ENCODE results near the gene ARPC1A. TPM values are rescaled to one million over a fixed set of nuclear protein-coding genes. Genes with fewer than 3 reads are reported as not detected.
"Not testable (repeated sequence)": the region's sequence is repeated elsewhere in the genome, so short reads cannot be mapped to it uniquely, and the experiment has no call there.

ARPC1A gene
- total RNA-seq, 2 donors from 2014 or later: 150 to 154 TPM

GRCh38 chr7:99385564-99385963, 59.9 kb downstream of the ARPC1A start:
- H3K9me3 ChIP-seq (ENCODE audit: control insufficient read depth, low read length): no peaks in the 10 kb centered on the region
- Mint-ChIP-seq H3K36me3 (ENCODE audit: low read depth) (peaks cover 41% of the 10 kb centered on the region), H3K4me1 (no peaks in the 10 kb centered on the region), H3K4me3 (no peak overlapping the region), H3K27me3 (ENCODE audit: insufficient read depth) (no peaks in the 10 kb centered on the region), H3K27ac (no peak overlapping the region), H3K9me3 (no peaks in the 10 kb centered on the region)
- H3K4me1 ChIP-seq (ENCODE audit: control insufficient read depth, insufficient read depth, low read length): no peaks in the 10 kb centered on the region
- no peak for DNase-seq
- TF ChIP-seq, protein P1, sequence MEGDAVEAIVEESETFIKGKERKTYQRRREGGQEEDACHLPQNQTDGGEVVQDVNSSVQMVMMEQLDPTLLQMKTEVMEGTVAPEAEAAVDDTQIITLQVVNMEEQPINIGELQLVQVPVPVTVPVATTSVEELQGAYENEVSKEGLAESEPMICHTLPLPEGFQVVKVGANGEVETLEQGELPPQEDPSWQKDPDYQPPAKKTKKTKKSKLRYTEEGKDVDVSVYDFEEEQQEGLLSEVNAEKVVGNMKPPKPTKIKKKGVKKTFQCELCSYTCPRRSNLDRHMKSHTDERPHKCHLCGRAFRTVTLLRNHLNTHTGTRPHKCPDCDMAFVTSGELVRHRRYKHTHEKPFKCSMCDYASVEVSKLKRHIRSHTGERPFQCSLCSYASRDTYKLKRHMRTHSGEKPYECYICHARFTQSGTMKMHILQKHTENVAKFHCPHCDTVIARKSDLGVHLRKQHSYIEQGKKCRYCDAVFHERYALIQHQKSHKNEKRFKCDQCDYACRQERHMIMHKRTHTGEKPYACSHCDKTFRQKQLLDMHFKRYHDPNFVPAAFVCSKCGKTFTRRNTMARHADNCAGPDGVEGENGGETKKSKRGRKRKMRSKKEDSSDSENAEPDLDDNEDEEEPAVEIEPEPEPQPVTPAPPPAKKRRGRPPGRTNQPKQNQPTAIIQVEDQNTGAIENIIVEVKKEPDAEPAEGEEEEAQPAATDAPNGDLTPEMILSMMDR (conservative IDR thresholded peaks at IDR 0.05): no peak
- WGBS, 2 experiments (ENCODE audit: insufficient coverage in 1 of 2, insufficient read length in 1 of 2): 94% methylated on average over 7 to 8 of the region's 8 CpGs
- no peak overlapping the region for H3K9ac ChIP-seq (ENCODE audit: extremely low read depth, low read length, poor library complexity, severe bottlenecking)
- no peak overlapping the region for H3K4me3 ChIP-seq (ENCODE audit: low read length)
- no peak overlapping the region for H3K27ac ChIP-seq (ENCODE audit: low read depth, low read length)
- H3K36me3 ChIP-seq (ENCODE audit: control insufficient read depth, insufficient read depth, low read length): peaks cover 40% of the 10 kb centered on the region
- H3K27me3 ChIP-seq (ENCODE audit: control insufficient read depth, insufficient read depth, low read length, poor library complexity, severe bottlenecking): no peaks in the 10 kb centered on the region

GRCh38 chr7:99386584-99387238, 61.0 kb downstream of the ARPC1A start:
- no peaks in the 10 kb centered on the region for H3K4me1 ChIP-seq (ENCODE audit: control insufficient read depth, insufficient read depth, low read length)
- TF ChIP-seq, protein P1 (conservative IDR thresholded peaks at IDR 0.05): peak; percentile 60
- Mint-ChIP-seq H3K27ac (no peak overlapping the region), H3K4me3 (no peak overlapping the region), H3K4me1 (no peaks in the 10 kb centered on the region), H3K27me3 (ENCODE audit: insufficient read depth) (no peaks in the 10 kb centered on the region), H3K9me3 (no peaks in the 10 kb centered on the region), H3K36me3 (ENCODE audit: low read depth) (peaks cover 45% of the 10 kb centered on the region)
- DNase-seq: no peak
- no peaks in the 10 kb centered on the region for H3K9me3 ChIP-seq (ENCODE audit: control insufficient read depth, low read length)
- no peaks in the 10 kb centered on the region for H3K27me3 ChIP-seq (ENCODE audit: control insufficient read depth, insufficient read depth, low read length, poor library complexity, severe bottlenecking)
- WGBS, 2 experiments (ENCODE audit: insufficient coverage in 1 of 2, insufficient read length in 1 of 2): 85 to 89% methylated on average over 7 to 9 of the region's 9 CpGs
- H3K36me3 ChIP-seq (ENCODE audit: control insufficient read depth, insufficient read depth, low read length): peaks cover 49% of the 10 kb centered on the region
- H3K27ac ChIP-seq (ENCODE audit: low read depth, low read length): no peak overlapping the region
- no peak overlapping the region for H3K9ac ChIP-seq (ENCODE audit: extremely low read depth, low read length, poor library complexity, severe bottlenecking)
- H3K4me3 ChIP-seq (ENCODE audit: low read length): no peak overlapping the region

DNA sequence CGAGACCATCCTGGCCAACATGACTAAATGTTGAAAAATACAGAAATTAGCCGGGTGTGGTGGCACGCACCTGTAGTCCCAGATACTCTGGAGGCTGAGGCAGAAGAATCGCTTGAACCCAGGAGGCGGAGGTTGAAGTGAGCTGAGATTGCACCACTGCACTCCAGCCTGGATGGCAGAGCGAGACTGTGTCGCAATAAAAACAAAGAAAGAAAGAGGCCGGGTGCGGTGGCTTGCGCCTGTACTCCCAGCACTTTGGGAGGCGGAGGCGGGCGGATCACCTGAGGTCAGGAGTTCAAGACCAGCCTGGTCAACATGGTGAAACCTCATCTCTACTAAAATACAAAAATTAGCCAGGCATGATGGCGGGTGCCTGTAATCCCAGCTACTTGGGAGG, 61.5 kb downstream of the ARPC1A start:
- H3K9me3 ChIP-seq (ENCODE audit: control insufficient read depth, low read length): not testable (repeated sequence)
- peaks cover 49% of the 10 kb centered on the region for H3K36me3 Mint-ChIP-seq (ENCODE audit: low read depth)

GRCh38 chr7:99387912-99388311, 62.2 kb downstream of the ARPC1A start:
- Histone ChIP-seq H3K9me3 (ENCODE audit: control insufficient read depth, low read length) (no peaks in the 10 kb centered on the region), H3K9ac (ENCODE audit: extremely low read depth, low read length, poor library complexity, severe bottlenecking) (no peak overlapping the region), H3K4me1 (ENCODE audit: control insufficient read depth, insufficient read depth, low read length) (no peaks in the 10 kb centered on the region), H3K27ac (ENCODE audit: low read depth, low read length) (no peak overlapping the region), H3K27me3 (ENCODE audit: control insufficient read depth, insufficient read depth, low read length, poor library complexity, severe bottlenecking) (no peaks in the 10 kb centered on the region), H3K4me3 (ENCODE audit: low read length) (no peak overlapping the region), H3K36me3 (ENCODE audit: control insufficient read depth, insufficient read depth, low read length) (peaks cover 49% of the 10 kb centered on the region)
- Mint-ChIP-seq H3K4me3 (no peak overlapping the region), H3K27ac (no peak overlapping the region), H3K27me3 (ENCODE audit: insufficient read depth) (no peaks in the 10 kb centered on the region), H3K9me3 (no peaks in the 10 kb centered on the region), H3K4me1 (no peaks in the 10 kb centered on the region), H3K36me3 (ENCODE audit: low read depth) (peaks cover 49% of the 10 kb centered on the region)
- no peak for DNase-seq
- WGBS, 2 experiments (ENCODE audit: insufficient coverage in 1 of 2, insufficient read length in 1 of 2): 92 to 98% methylated on average over 16 to 20 of the region's 20 CpGs
- TF ChIP-seq, protein P1 (conservative IDR thresholded peaks at IDR 0.05): no peak

More for the DNA sequence above, 61.5 kb downstream of the ARPC1A start:
- WGBS, 2 experiments (ENCODE audit: insufficient coverage in 1 of 2, insufficient read length in 1 of 2): 87 to 94% methylated on average over 12 to 14 of the region's 14 CpGs
- not testable (repeated sequence) for H3K4me3 ChIP-seq (ENCODE audit: low read length); H3K27me3 ChIP-seq (ENCODE audit: control insufficient read depth, insufficient read depth, low read length, poor library complexity, severe bottlenecking); H3K9me3 Mint-ChIP-seq; H3K27me3 Mint-ChIP-seq (ENCODE audit: insufficient read depth); H3K4me1 ChIP-seq (ENCODE audit: control insufficient read depth, insufficient read depth, low read length); H3K27ac ChIP-seq (ENCODE audit: low read depth, low read length); H3K9ac ChIP-seq (ENCODE audit: extremely low read depth, low read length, poor library complexity, severe bottlenecking); H3K27ac Mint-ChIP-seq; H3K4me1 Mint-ChIP-seq; H3K4me3 Mint-ChIP-seq; DNase-seq
- peaks cover 49% of the 10 kb centered on the region for H3K36me3 ChIP-seq (ENCODE audit: control insufficient read depth, insufficient read depth, low read length)
